ENCODE results near the gene RPL37. TPM values are rescaled to one million over a fixed set of nuclear protein-coding genes. Genes with fewer than 3 reads are reported as not detected.

RPL37 gene
- total and polyA plus RNA-seq, 7 donors: 120 to 2,184 (median 170) TPM

GRCh38 chr5:40812125-40812524, 22.9 kb downstream of the RPL37 start:
- intact Hi-C loops (cut with DNase I): no loop called here
- TF ChIP-seq POLR2AphosphoS5 (IDR thresholded peaks at IDR 0.05) (no peak), EP300 (IDR thresholded peaks at IDR 0.05) (no peak), CTCF (IDR thresholded peaks at IDR 0.05) (no peak), POLR2A (IDR thresholded peaks at IDR 0.05) (no peak)
- DNase-seq: no peak
- Histone ChIP-seq H3K27me3 (no peaks in the 10 kb centered on the region), H3K4me3 (no peak overlapping the region), H3K9me3 (no peaks in the 10 kb centered on the region), H3K4me1 (no peaks in the 10 kb centered on the region), H3K27ac (no peak overlapping the region), H3K36me3 (no peaks in the 10 kb centered on the region)
- 0 to 33% methylated on average over 1 of the region's 1 CpG for WGBS, 2 donors

GRCh38 chr5:40801771-40802562, 33.1 kb downstream of the RPL37 start:
- Histone ChIP-seq H3K9me3 (no peaks in the 10 kb centered on the region), H3K27me3 (no peaks in the 10 kb centered on the region), H3K4me1 (peaks cover 0 to 16% (median 10%) of the 10 kb centered on the region in 4 donors), H3K4me3 (no peak overlapping the region), H3K27ac (no peak overlapping the region), H3K36me3 (no peaks in the 10 kb centered on the region)
- DNase-seq: no peak
- 80 to 87% methylated on average over 8 of the region's 8 CpGs for WGBS, 2 donors
- TF ChIP-seq CTCF (IDR thresholded peaks at IDR 0.05) (no peak), POLR2A (IDR thresholded peaks at IDR 0.05) (no peak)
- intact Hi-C loops (cut with DNase I): no loop called here

GRCh38 chr5:40799258-40799657, 35.8 kb downstream of the RPL37 start:
- intact Hi-C loops (cut with DNase I): no loop called here
- Histone ChIP-seq H3K4me3 (peak overlapping the region in 3 of 4 donors; percentile 6 to 100 (median 99)), H3K4me1 (peaks cover 0 to 32% (median 22%) of the 10 kb centered on the region in 4 donors), H3K36me3 (no peaks in the 10 kb centered on the region), H3K27ac (peak overlapping the region; percentile 95 to 99 (median 98)), H3K9me3 (no peaks in the 10 kb centered on the region), H3K27me3 (no peaks in the 10 kb centered on the region)
- WGBS, 2 donors: 1 to 45% methylated on average over 1 of the region's 1 CpG
- no peak for TF ChIP-seq CTCF (IDR thresholded peaks at IDR 0.05)
- TF ChIP-seq EP300 (IDR thresholded peaks at IDR 0.05): no peak
- TF ChIP-seq POLR2AphosphoS5 (IDR thresholded peaks at IDR 0.05): no peak
- TF ChIP-seq POLR2A (IDR thresholded peaks at IDR 0.05): no peak
- DNase-seq: no peak

- no peak for DNase-seq
- 2 to 5% methylated on average over 7 of the region's 7 CpGs for WGBS, 2 donors
- Histone ChIP-seq H3K4me3 (peak overlapping the region; percentile 97 to 100 (median 99)), H3K27me3 (no peaks in the 10 kb centered on the region), H3K27ac (peak overlapping the region; percentile 95 to 99 (median 98)), H3K36me3 (no peaks in the 10 kb centered on the region), H3K4me1 (peaks cover 0 to 32% (median 22%) of the 10 kb centered on the region in 4 donors), H3K9me3 (no peaks in the 10 kb centered on the region)
- TF ChIP-seq POLR2A (IDR thresholded peaks at IDR 0.05): no peak
- TF ChIP-seq CTCF (IDR thresholded peaks at IDR 0.05): no peak
- TF ChIP-seq EP300 (IDR thresholded peaks at IDR 0.05): no peak
- TF ChIP-seq POLR2AphosphoS5 (IDR thresholded peaks at IDR 0.05): no peak
- intact Hi-C loops (cut with DNase I): loop anchor here (1.0 kb wide), 2 partner anchors 36 to 44 kb away; partner anchors contain the start of genes RPL37 and TTC33
These were observed 36.2 kb downstream of the RPL37 start for GRCh38 chr5:40798801-40799210.

Data from sigmoid colon (tissue), 7 donors.